Measurements from ENCODE around the gene CCDC68. TPM values are rescaled to one million over a fixed set of nuclear protein-coding genes. Genes with fewer than 3 reads are reported as not detected.

Gene CCDC68
- total and polyA plus RNA-seq, 2 of the 8 experiments (the other 6 are each of a cell fraction or from before 2014, with no cell fraction given) = 0.06 to 0.80 TPM

- TF ChIP-seq E2F6 (IDR thresholded peaks at IDR 0.05) = no peak
- no peak for TF ChIP-seq TAF7 (optimal IDR thresholded peaks at IDR 0.05; ENCODE audit: borderline replicate concordance, low read depth, low read length)
- TF ChIP-seq CTBP2 (IDR thresholded peaks at IDR 0.05; ENCODE audit: borderline replicate concordance, insufficient read depth, insufficient read length, low read length) = no peak
- no peak for TF ChIP-seq SRF (IDR thresholded peaks at IDR 0.05; ENCODE audit: low read depth, low read length)
- no peak for TF ChIP-seq TEAD4 (IDR thresholded peaks at IDR 0.05; ENCODE audit: low read depth, low read length)
- TF ChIP-seq CBX8 (IDR thresholded peaks at IDR 0.05; ENCODE audit: borderline replicate concordance, low read depth, low read length) = no peak
Measured at GRCh38 chr18:54984908-54985307, 25.6 kb upstream of the CCDC68 start (continued).

Data from H1 (cell line).